HepG2 (cell line): ENCODE data around the gene LRRC27. TPM values are rescaled to one million over a fixed set of nuclear protein-coding genes. Genes with fewer than 3 reads are reported as not detected.

ENCODE experiments used
- ATAC-seq: fragments of 200-7000 bp; cut with Tn5 transposase; 3 replicates; pipeline ENCODE4 v1.9.1; 2020; ENCODE audit warnings: mild to moderate bottlenecking, moderate library complexity
- BruUV-seq: library from RNA; stranded (reverse); fragments of 400-500 nt; replicated peaks from 2 replicates; lab custom pipeline; 2021; lab: Mats Ljungman, UMichigan
- CTCF ChIA-PET: fragments of 300-600 bp; formaldehyde crosslinking; extraction: SDS; loops from one replicate; lab custom pipeline; 2021; ENCODE audit warnings: low total read pairs, inconsistent platforms, low intra/inter-chr PET ratio; lab: Yijun Ruan, JAX
- POLR2A ChIA-PET: fragments of 350-600 bp; sonication (Branson Sonifier 250); formaldehyde crosslinking; loops from one replicate; lab custom pipeline; 2020; ENCODE audit warnings: antibody characterized with exemption, inconsistent platforms; lab: Yijun Ruan, JAX
- DNase-seq: peaks from one replicate; pipeline ENCODE4 v3.0.0-alpha.2; 2015; ENCODE audit warnings: low spot score
- FAIRE-seq: peaks from 3 replicates; lab custom pipeline; 2011; peaks lifted over from hg19 to GRCh38; lab: Jason Lieb, UNC
- H2AFZ ChIP-seq: one replicate; pipeline ENCODE4 v1.6.1; 2011; ENCODE audit warnings: low read length, inconsistent platforms
- H3K27ac ChIP-seq: fragments of 300-600 bp; 3 replicates; pipeline ENCODE4 v1.8.0; 2011; ENCODE audit warnings: mixed run types, mild to moderate bottlenecking, mixed read lengths, low read length, inconsistent platforms; ENCODE audit not compliant: insufficient read depth; ENCODE audit errors: extremely low read length
- H3K27me3 ChIP-seq, 2 experiments: fragments of 200-600 bp in 1 of 2; 2 replicates in 1 of 2; 3 replicates in 1 of 2; pipeline versions ENCODE4 v1.6.0 to v1.8.0; 2011; ENCODE audit warnings: low read length in 2 of 2, mild to moderate bottlenecking in 2 of 2, moderate library complexity in 2 of 2, inconsistent platforms in 1 of 2; ENCODE audit not compliant: insufficient read depth in 2 of 2, control insufficient read depth in 1 of 2
- H3K36me3 ChIP-seq, 2 experiments: fragments of 200-600 bp in 1 of 2; replicated peaks in 1 of 2; 2 replicates in 1 of 2; 3 replicates in 1 of 2; pipeline versions ENCODE4 v1.5.1 to v1.8.0; 2011; ENCODE audit warnings: low read length in 2 of 2, inconsistent platforms in 1 of 2; ENCODE audit not compliant: insufficient read depth in 2 of 2, control insufficient read depth in 1 of 2
- H3K4me1 ChIP-seq: 2 replicates; pipeline ENCODE4 v1.5.1; 2012; ENCODE audit warnings: low read length, inconsistent platforms; ENCODE audit not compliant: insufficient read depth
- H3K4me2 ChIP-seq: 2 replicates; pipeline ENCODE4 v1.6.0; 2011; ENCODE audit warnings: low read depth, low read length, inconsistent platforms
- H3K4me3 ChIP-seq, 3 experiments: fragments of 200-600 bp in 1 of 3; sonication (generic), shearing (Covaris generic) in 1 of 3; replicated peaks in 1 of 3; 2 replicates each; pipeline ENCODE4 v1.5.1; 2011 to 2016; ENCODE audit warnings: low read length in 3 of 3, inconsistent platforms in 2 of 3, low read depth in 2 of 3, mild to moderate bottlenecking in 2 of 3, control low read depth in 1 of 3, mixed read lengths in 1 of 3; ENCODE audit not compliant: insufficient read depth in 1 of 3
- H3K79me2 ChIP-seq: one replicate; pipeline ENCODE4 v1.6.1; 2011; ENCODE audit warnings: low read length, inconsistent platforms; ENCODE audit not compliant: insufficient read depth
- H3K9ac ChIP-seq: 2 replicates; pipeline ENCODE4 v1.6.0; 2011; ENCODE audit warnings: mild to moderate bottlenecking, low read depth, low read length, inconsistent platforms; ENCODE audit not compliant: insufficient read depth
- H3K9me3 ChIP-seq: 2 replicates; pipeline ENCODE4 v1.5.1; 2012; ENCODE audit warnings: mild to moderate bottlenecking, low read length
- H4K20me1 ChIP-seq: 2 replicates; pipeline ENCODE4 v1.6.0; 2011; ENCODE audit warnings: inconsistent platforms, mild to moderate bottlenecking, low read length, moderate library complexity; ENCODE audit not compliant: insufficient read depth
- EEA1 ChIP-seq: sonication (generic); formaldehyde crosslinking; IDR thresholded peaks from 2 replicates; pipeline ENCODE4 v1.5.1; 2020; ENCODE audit warnings: mild to moderate bottlenecking, missing genetic modification reagents, borderline replicate concordance
- KDM1A ChIP-seq: IDR thresholded peaks from 2 replicates; pipeline ENCODE4 v1.6.1; 2016; ENCODE audit warnings: missing compliant biosample characterization
- NR1H2 ChIP-seq: sonication (generic); formaldehyde crosslinking; IDR thresholded peaks from 2 replicates; pipeline ENCODE4 v1.8.1; 2022; ENCODE audit warnings: low read depth, missing genetic modification reagents, borderline replicate concordance
- POGZ ChIP-seq: sonication (generic); formaldehyde crosslinking; IDR thresholded peaks from 2 replicates; pipeline ENCODE4 v1.4.0; 2020; ENCODE audit warnings: mild to moderate bottlenecking, missing genetic modification reagents
- ZFP36L2 ChIP-seq: sonication (generic); formaldehyde crosslinking; IDR thresholded peaks from 2 replicates; pipeline ENCODE4 v1.4.0; 2020; ENCODE audit warnings: missing genetic modification reagents
- ZNF780A ChIP-seq: sonication (generic); formaldehyde crosslinking; IDR thresholded peaks from 2 replicates; pipeline ENCODE4 v1.8.0; 2022; ENCODE audit warnings: mild to moderate bottlenecking, missing genetic modification reagents, moderate library complexity
- ZNF839 ChIP-seq: sonication (generic); formaldehyde crosslinking; IDR thresholded peaks from 2 replicates; pipeline ENCODE4 v1.4.0; 2020; ENCODE audit warnings: missing genetic modification reagents, mild to moderate bottlenecking, borderline replicate concordance
- WGBS: methylation state at CpG from one replicate; pipeline ENCODE4 v1.1.6; 2017; ENCODE audit warnings: low lambda C conversion rate; 5-methylcytosine and 5-hydroxymethylcytosine counted together
- in situ Hi-C: cut with HindIII; loops from 2 replicates; pipeline ENCODE4 v1.10.0; 2017; ENCODE audit warnings: low pct_unique_long_range_greater_than_20kb; ENCODE audit not compliant: extremely low pct_ligation_motif_present
- intact Hi-C: fragments of 100-400 bp; cut with micrococcal nuclease; formaldehyde crosslinking; loops from one replicate; pipeline ENCODE4 v1.10.0; 2022; ENCODE audit not compliant: unreplicated experiment
- polyA plus RNA-seq, 8 experiments: library from polyadenylated mRNA; depleted of rRNA in 3 of 8; stranded (reverse) in 7 of 8; unstranded in 1 of 8; fragments of >200 nt; fragmentation: Illumina TruSeq in 4 of 8; extraction: Trizol in 4 of 8; gene quantifications; 2 replicates each; pipeline versions ENCODE4 v1.2.1 to v1.2.3, GENCODE V29; 2011 to 2016; ENCODE audit warnings: low read depth in 4 of 8, missing spikeins in 1 of 8, mixed read lengths in 1 of 8; ENCODE audit not compliant: insufficient read depth in 1 of 8
- total RNA-seq, 5 experiments: library from RNA; depleted of rRNA; stranded (reverse); fragments of >200 nt; fragmentation: Illumina TruSeq; extraction: Trizol; gene quantifications; 2 replicates each; pipeline ENCODE4 v1.2.3, GENCODE V29; 2016; ENCODE audit warnings: low read depth in 1 of 5
- TF ChIP-seq, protein P1 (sequence below): sonication (generic); formaldehyde crosslinking; IDR thresholded peaks from 2 replicates; pipeline ENCODE4 v1.4.0; 2020; ENCODE audit warnings: missing genetic modification reagents
- TF ChIP-seq, protein P2 (sequence below): sonication (generic); formaldehyde crosslinking; IDR thresholded peaks from 2 replicates; pipeline ENCODE4 v1.4.0; 2020; ENCODE audit warnings: low read depth, missing genetic modification reagents
- TF ChIP-seq, protein P3 (sequence below): IDR thresholded peaks from 2 replicates; pipeline ENCODE4 v1.6.1; 2016; ENCODE audit warnings: missing genetic modification reagents, missing compliant biosample characterization
- TF ChIP-seq, protein P4 (sequence below): sonication (generic); formaldehyde crosslinking; IDR thresholded peaks from 2 replicates; pipeline ENCODE4 v1.4.0; 2020; ENCODE audit warnings: missing genetic modification reagents
- TF ChIP-seq, protein P5 (sequence below): sonication (generic); formaldehyde crosslinking; IDR thresholded peaks from 2 replicates; pipeline ENCODE4 v1.5.0; 2020; ENCODE audit warnings: missing genetic modification reagents

Gene LRRC27
- total and polyA plus RNA-seq, 2 of the 13 experiments (the other 11 are each of a cell fraction or from before 2014, with no cell fraction given) = 4.2 to 4.6 TPM

DNA sequence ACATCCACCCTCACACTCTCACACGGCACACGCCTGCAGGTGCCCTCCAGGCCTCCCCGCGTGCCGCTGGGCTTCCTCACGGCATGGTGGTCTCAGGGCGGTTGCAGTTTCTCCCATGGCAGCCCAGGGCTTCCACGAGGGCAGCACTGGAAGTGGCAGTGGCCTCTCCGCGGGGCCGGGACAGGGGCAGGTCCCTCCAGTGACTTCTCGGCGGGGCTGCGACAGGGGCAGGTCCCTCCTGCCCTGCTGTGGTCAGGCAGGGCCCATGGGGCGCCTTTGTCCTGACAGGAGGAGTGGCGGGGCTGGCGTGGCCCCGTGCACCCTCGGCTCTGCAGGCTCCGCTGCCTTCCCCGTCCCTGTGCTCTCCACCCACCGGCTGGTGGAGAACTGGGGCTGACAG is 84.0 kb downstream of the LRRC27 start (continued):
- no peak for TF ChIP-seq ZNF839 (CRISPR knock-in tag)
- no peak for TF ChIP-seq POGZ (CRISPR knock-in tag)
- TF ChIP-seq, protein P1, sequence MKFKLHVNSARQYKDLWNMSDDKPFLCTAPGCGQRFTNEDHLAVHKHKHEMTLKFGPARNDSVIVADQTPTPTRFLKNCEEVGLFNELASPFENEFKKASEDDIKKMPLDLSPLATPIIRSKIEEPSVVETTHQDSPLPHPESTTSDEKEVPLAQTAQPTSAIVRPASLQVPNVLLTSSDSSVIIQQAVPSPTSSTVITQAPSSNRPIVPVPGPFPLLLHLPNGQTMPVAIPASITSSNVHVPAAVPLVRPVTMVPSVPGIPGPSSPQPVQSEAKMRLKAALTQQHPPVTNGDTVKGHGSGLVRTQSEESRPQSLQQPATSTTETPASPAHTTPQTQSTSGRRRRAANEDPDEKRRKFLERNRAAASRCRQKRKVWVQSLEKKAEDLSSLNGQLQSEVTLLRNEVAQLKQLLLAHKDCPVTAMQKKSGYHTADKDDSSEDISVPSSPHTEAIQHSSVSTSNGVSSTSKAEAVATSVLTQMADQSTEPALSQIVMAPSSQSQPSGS (CRISPR knock-in tag) = no peak
- TF ChIP-seq EEA1 = no peak
- TF ChIP-seq ZFP36L2 (CRISPR knock-in tag) = no peak

DNA sequence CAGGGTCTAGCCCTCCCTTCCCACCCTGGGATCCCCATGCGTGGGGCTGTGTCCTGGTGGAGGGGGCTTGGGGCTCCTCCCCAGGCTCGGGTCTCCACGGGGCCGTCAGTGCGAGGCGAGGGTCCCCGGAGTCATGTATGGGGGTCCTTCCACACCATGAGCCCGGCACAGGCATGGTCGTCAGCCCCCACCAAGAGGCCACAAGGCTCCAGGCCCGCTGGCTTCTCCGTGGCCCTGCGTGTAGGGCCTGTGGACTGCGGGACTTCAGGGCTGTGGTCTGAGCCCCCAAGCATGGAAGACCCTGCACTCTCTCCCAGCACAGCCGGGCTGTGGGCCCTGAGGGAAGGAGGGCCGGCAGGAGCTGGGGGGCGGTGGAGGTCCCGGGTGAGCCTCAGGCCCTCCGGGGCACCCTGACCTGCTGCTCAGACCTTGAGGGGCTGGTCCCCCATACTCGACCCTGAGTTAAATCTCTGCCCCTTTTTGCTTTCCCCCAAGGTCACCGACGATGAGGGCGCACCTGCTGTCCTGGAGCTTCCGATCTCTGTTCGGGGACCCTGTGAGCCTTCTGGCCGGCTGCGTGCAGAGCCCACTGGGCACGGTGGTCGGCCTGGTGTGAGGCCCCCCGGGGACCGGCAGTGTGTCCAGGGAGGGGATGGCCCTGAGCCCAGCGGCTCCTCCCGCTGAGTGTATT is 84.7 kb downstream of the LRRC27 start:
- H4K20me1 ChIP-seq = no peaks in the 10 kb centered on the region
- H3K9ac ChIP-seq = no peak overlapping the region
- peaks cover 45% of the 10 kb centered on the region for H3K4me1 ChIP-seq
- 80% methylated on average over 15 of the region's 32 CpGs for WGBS
- ATAC-seq (no peak), FAIRE-seq (no peak), DNase-seq (no peak)
- H3K9me3 ChIP-seq = no peaks in the 10 kb centered on the region
- H3K27me3 ChIP-seq = no peaks in the 10 kb centered on the region
- ChIA-PET POLR2A (no interaction called here), CTCF (no interaction called here)
- H2AFZ ChIP-seq = no peak overlapping the region
- intact Hi-C loops (no loop called here), in situ Hi-C loops (no loop called here)
- H3K79me2 ChIP-seq = no peaks in the 10 kb centered on the region
- no peaks in the 10 kb centered on the region for H3K36me3 ChIP-seq
- BruUV-seq = no TSS peak
- H3K4me2 ChIP-seq = no peak overlapping the region
- no peak overlapping the region for H3K27ac ChIP-seq
- no peak overlapping the region for H3K4me3 ChIP-seq
- TF ChIP-seq, protein P2, sequence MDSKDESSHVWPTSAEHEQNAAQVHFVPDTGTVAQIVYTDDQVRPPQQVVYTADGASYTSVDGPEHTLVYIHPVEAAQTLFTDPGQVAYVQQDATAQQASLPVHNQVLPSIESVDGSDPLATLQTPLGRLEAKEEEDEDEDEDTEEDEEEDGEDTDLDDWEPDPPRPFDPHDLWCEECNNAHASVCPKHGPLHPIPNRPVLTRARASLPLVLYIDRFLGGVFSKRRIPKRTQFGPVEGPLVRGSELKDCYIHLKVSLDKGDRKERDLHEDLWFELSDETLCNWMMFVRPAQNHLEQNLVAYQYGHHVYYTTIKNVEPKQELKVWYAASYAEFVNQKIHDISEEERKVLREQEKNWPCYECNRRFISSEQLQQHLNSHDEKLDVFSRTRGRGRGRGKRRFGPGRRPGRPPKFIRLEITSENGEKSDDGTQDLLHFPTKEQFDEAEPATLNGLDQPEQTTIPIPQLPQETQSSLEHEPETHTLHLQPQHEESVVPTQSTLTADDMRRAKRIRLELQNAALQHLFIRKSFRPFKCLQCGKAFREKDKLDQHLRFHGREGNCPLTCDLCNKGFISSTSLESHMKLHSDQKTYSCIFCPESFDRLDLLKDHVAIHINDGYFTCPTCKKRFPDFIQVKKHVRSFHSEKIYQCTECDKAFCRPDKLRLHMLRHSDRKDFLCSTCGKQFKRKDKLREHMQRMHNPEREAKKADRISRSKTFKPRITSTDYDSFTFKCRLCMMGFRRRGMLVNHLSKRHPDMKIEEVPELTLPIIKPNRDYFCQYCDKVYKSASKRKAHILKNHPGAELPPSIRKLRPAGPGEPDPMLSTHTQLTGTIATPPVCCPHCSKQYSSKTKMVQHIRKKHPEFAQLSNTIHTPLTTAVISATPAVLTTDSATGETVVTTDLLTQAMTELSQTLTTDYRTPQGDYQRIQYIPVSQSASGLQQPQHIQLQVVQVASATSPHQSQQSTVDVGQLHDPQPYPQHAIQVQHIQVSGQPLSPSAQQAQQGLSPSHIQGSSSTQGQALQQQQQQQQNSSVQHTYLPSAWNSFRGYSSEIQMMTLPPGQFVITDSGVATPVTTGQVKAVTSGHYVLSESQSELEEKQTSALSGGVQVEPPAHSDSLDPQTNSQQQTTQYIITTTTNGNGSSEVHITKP (CRISPR knock-in tag) = no peak
- no peak for TF ChIP-seq ZNF780A (CRISPR knock-in tag)
- TF ChIP-seq, protein P3, sequence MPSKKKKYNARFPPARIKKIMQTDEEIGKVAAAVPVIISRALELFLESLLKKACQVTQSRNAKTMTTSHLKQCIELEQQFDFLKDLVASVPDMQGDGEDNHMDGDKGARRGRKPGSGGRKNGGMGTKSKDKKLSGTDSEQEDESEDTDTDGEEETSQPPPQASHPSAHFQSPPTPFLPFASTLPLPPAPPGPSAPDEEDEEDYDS (CRISPR knock-in tag) = no peak
- no peak for TF ChIP-seq NR1H2 (CRISPR knock-in tag)
- no peak for TF ChIP-seq KDM1A (CRISPR knock-in tag)
- TF ChIP-seq, protein P4, sequence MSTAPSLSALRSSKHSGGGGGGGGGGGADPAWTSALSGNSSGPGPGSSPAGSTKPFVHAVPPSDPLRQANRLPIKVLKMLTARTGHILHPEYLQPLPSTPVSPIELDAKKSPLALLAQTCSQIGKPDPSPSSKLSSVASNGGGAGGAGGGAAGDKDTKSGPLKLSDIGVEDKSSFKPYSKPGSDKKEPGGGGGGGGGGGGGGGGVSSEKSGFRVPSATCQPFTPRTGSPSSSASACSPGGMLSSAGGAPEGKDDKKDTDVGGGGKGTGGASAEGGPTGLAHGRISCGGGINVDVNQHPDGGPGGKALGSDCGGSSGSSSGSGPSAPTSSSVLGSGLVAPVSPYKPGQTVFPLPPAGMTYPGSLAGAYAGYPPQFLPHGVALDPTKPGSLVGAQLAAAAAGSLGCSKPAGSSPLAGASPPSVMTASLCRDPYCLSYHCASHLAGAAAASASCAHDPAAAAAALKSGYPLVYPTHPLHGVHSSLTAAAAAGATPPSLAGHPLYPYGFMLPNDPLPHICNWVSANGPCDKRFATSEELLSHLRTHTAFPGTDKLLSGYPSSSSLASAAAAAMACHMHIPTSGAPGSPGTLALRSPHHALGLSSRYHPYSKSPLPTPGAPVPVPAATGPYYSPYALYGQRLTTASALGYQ (CRISPR knock-in tag) = no peak
- TF ChIP-seq, protein P5, sequence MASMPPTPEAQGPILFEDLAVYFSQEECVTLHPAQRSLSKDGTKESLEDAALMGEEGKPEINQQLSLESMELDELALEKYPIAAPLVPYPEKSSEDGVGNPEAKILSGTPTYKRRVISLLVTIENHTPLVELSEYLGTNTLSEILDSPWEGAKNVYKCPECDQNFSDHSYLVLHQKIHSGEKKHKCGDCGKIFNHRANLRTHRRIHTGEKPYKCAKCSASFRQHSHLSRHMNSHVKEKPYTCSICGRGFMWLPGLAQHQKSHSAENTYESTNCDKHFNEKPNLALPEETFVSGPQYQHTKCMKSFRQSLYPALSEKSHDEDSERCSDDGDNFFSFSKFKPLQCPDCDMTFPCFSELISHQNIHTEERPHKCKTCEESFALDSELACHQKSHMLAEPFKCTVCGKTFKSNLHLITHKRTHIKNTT (CRISPR knock-in tag) = no peak
